Large intestine (tissue), 3 donors: ENCODE results near the gene IFT122. TPM values are rescaled to one million over a fixed set of nuclear protein-coding genes. Genes with fewer than 3 reads are reported as not detected.

ENCODE experiments used
- DNase-seq, 2 donors: peaks; one replicate each; pipeline versions ENCODE4 v3.0.0 to v3.0.0-alpha.2; 2013
- H3K27ac ChIP-seq: one replicate; pipeline ENCODE4 v1.5.1; 2013; ENCODE audit warnings: low read length
- H3K27me3 ChIP-seq: 2 replicates; pipeline ENCODE4 v1.6.1; 2013; ENCODE audit warnings: low read length; ENCODE audit not compliant: control insufficient read depth, insufficient read depth
- H3K36me3 ChIP-seq: 2 replicates; pipeline ENCODE4 v1.6.1; 2013; ENCODE audit warnings: low read length; ENCODE audit not compliant: control insufficient read depth, insufficient read depth
- H3K4me1 ChIP-seq: one replicate; pipeline ENCODE4 v1.6.1; 2013; ENCODE audit warnings: low read length; ENCODE audit not compliant: control insufficient read depth, insufficient read depth
- H3K4me3 ChIP-seq: one replicate; pipeline ENCODE4 v1.5.1; 2013; ENCODE audit warnings: low read length
- H3K9me3 ChIP-seq: one replicate; pipeline ENCODE4 v1.6.1; 2013; ENCODE audit warnings: mild to moderate bottlenecking, low read depth, low read length, moderate library complexity; ENCODE audit not compliant: control insufficient read depth
- WGBS: methylation state at CpG from one replicate; pipeline ENCODE4 v1.1.5; 2013; ENCODE audit warnings: low lambda C conversion rate; ENCODE audit not compliant: insufficient coverage; 5-methylcytosine and 5-hydroxymethylcytosine counted together
- polyA plus RNA-seq: library from polyadenylated mRNA; unstranded; fragments of 120-200 nt; gene quantifications from one replicate; pipeline ENCODE4 v1.2.1, GENCODE V29; 2013

Gene IFT122
- polyA plus RNA-seq, 1 donor = 39.4 TPM

DNA sequence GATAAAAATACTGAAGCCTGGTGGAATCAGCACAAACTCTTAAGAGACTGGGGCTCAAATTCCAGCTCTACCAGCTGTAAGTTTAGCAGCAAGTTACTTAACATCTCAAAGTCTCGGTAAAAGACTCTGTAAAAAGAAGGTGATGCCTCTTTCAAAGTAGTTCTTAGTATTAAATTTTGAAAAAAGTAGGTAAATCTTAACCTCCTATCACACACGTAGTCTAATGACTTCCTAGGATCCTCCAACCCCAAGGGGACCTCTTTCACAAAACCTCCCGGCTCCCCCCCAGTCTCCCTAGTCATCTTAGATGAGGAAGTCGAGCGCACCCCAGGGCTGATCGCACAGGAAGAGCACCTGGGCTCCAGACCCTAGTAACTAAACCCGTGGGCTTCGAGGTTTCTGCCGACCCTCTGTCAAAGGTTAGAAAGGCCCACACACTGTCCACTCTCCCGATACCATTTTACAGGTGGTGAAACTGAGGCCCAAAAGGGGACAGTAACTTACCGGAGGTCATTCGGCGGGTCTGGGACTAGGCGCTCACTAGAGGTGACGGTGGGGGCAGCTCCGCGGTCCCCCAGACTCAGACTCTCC, 703 bp upstream of the IFT122 start:
- Histone ChIP-seq H3K36me3 (peaks cover 19% of the 10 kb centered on the region), H3K27ac (peak overlapping the region; percentile 91), H3K4me1 (peaks cover 11% of the 10 kb centered on the region), H3K27me3 (no peaks in the 10 kb centered on the region), H3K4me3 (peak overlapping the region; percentile 98), H3K9me3 (no peaks in the 10 kb centered on the region)
- DNase-seq = no peak
- no CpG with 5 or more reads among the region's 17 CpGs for WGBS

DNA sequence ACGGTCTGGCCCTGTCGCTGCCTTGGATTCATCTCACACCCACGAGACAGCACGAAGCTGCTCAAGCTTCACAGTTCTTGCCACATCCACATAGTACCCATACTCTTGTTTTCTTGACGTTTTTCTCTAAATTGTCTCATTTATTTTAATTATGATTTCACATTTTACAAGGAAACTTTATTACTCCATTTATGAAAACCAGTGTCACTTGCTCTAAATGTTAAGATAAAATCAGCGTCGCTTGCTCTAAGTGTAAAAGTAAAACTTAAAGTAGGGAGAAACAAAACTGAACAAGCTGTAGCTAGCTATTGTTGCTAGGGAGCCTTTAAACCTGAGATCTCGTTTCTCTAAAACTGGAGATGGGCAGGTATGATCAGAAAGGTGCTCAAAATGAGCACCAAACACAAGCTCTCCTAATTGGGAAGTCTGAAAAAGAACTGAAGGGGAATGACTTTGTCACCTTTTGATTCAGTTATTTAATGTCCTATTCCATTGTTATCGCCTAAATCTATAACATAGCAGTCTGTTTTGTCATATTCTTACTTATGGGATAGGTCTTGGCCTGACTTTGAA, 680 bp downstream of the IFT122 start:
- H3K27me3 ChIP-seq = no peaks in the 10 kb centered on the region
- WGBS = 0% methylated on average over 2 of the region's 9 CpGs
- no peak for DNase-seq
- H3K36me3 ChIP-seq = peaks cover 19% of the 10 kb centered on the region
- H3K27ac ChIP-seq = peak overlapping the region; percentile 83
- H3K4me3 ChIP-seq = peak overlapping the region; percentile 98
- peaks cover 11% of the 10 kb centered on the region for H3K4me1 ChIP-seq
- H3K9me3 ChIP-seq = no peaks in the 10 kb centered on the region

- H3K27ac ChIP-seq = peak overlapping the region; percentile 83
- H3K9me3 ChIP-seq = no peaks in the 10 kb centered on the region
- peaks cover 16% of the 10 kb centered on the region for H3K36me3 ChIP-seq
- peak overlapping the region; percentile 98 for H3K4me3 ChIP-seq
- H3K4me1 ChIP-seq = peaks cover 11% of the 10 kb centered on the region
- no peaks in the 10 kb centered on the region for H3K27me3 ChIP-seq
- no CpG with 5 or more reads among the region's 9 CpGs for WGBS
- DNase-seq = no peak
Observed at GRCh38 chr3:129441215-129441614, 1.2 kb downstream of the IFT122 start.

GRCh38 chr3:129441782-129442181, 1.8 kb downstream of the IFT122 start:
- no CpG with 5 or more reads among the region's 4 CpGs for WGBS
- H3K4me3 ChIP-seq = no peak overlapping the region
- H3K9me3 ChIP-seq = no peaks in the 10 kb centered on the region
- H3K36me3 ChIP-seq = peaks cover 10% of the 10 kb centered on the region
- H3K27ac ChIP-seq = no peak overlapping the region
- no peaks in the 10 kb centered on the region for H3K27me3 ChIP-seq
- H3K4me1 ChIP-seq = peaks cover 11% of the 10 kb centered on the region
- DNase-seq = no peak

DNA sequence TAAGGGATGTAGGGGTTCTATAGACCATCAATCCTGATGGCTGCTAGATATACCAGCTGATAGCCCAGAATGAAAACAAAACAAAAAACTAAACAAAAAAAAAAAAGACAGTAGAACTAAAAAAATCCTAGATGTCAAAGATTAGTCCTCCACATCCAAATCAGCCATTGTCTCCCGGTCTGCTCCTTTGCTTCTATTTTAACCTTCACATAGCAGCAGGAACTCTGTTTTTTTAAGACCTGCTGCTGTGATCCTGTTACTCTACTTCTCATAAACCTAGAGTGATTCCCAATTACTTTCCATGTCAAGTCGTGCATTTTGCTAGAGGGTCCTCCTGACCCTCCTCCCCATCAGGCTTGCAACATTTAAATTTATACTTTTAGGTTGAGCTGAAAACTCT, 2.5 kb downstream of the IFT122 start:
- Histone ChIP-seq H3K36me3 (peaks cover 5% of the 10 kb centered on the region), H3K4me1 (peaks cover 11% of the 10 kb centered on the region), H3K4me3 (no peak overlapping the region), H3K27me3 (no peaks in the 10 kb centered on the region), H3K9me3 (no peaks in the 10 kb centered on the region), H3K27ac (no peak overlapping the region)
- 80% methylated on average over 1 of the region's 2 CpGs for WGBS
- DNase-seq = no peak

DNA sequence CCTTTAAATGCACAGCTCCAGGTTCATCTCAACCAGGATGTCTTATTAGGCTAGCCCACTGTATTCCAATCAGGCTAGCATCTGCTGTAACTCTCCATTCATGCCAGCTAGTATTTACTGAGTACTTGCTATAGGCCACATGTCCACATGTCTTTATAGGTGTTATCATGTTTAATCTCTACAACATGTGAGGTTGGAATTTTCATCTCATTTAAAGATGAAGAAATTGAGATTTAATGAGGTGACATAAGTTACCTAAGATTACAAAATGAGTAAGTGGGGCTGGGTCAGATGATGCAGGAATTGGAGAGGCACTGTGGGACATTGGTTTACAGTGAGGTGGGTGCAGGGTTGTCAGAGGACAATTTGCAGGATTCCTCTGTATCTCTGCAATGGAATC, 2.9 kb downstream of the IFT122 start:
- no peaks in the 10 kb centered on the region for H3K9me3 ChIP-seq
- no peak overlapping the region for H3K4me3 ChIP-seq
- no peaks in the 10 kb centered on the region for H3K27me3 ChIP-seq
- H3K36me3 ChIP-seq = peaks cover under 1% of the 10 kb centered on the region
- H3K27ac ChIP-seq = no peak overlapping the region
- H3K4me1 ChIP-seq = peaks cover 11% of the 10 kb centered on the region
- DNase-seq = no peak

GRCh38 chr3:129445471-129445870, 5.4 kb downstream of the IFT122 start:
- Histone ChIP-seq H3K27me3 (no peaks in the 10 kb centered on the region), H3K4me1 (peaks cover 11% of the 10 kb centered on the region), H3K27ac (no peak overlapping the region), H3K36me3 (no peaks in the 10 kb centered on the region), H3K4me3 (no peak overlapping the region), H3K9me3 (no peaks in the 10 kb centered on the region)
- DNase-seq = no peak
- no CpG with 5 or more reads among the region's 3 CpGs for WGBS

DNA sequence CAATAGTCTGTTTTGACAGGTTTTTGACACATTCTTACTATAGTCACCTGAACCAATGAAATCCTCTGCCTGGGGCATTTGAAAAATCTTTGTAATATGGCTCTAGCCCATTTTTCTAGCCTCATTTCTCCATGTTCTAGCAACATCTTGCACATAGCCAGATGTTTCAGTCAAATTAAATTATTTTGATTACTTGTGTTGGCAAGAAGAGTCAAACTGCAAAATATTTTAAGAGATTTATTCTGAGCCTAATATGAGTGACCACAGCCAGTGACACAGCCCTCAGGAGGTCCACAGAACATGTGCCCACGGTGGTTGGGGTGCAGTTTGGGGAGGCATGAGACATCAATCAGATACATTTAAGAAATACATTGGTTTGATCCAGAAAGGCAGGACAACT, 6.9 kb downstream of the IFT122 start:
- H3K27me3 ChIP-seq = no peaks in the 10 kb centered on the region
- DNase-seq = no peak
- no peak overlapping the region for H3K4me3 ChIP-seq
- peaks cover under 1% of the 10 kb centered on the region for H3K36me3 ChIP-seq
- no CpG with 5 or more reads among the region's 1 CpG for WGBS
- no peaks in the 10 kb centered on the region for H3K9me3 ChIP-seq
- H3K27ac ChIP-seq = no peak overlapping the region
- H3K4me1 ChIP-seq = peaks cover under 1% of the 10 kb centered on the region

GRCh38 chr3:129448186-129448895, 8.3 kb downstream of the IFT122 start:
- Histone ChIP-seq H3K36me3 (peaks cover 13% of the 10 kb centered on the region), H3K9me3 (no peaks in the 10 kb centered on the region), H3K4me3 (no peak overlapping the region), H3K27ac (no peak overlapping the region), H3K27me3 (no peaks in the 10 kb centered on the region), H3K4me1 (no peaks in the 10 kb centered on the region)
- no peak for DNase-seq
- WGBS = 90% methylated on average over 2 of the region's 18 CpGs

DNA sequence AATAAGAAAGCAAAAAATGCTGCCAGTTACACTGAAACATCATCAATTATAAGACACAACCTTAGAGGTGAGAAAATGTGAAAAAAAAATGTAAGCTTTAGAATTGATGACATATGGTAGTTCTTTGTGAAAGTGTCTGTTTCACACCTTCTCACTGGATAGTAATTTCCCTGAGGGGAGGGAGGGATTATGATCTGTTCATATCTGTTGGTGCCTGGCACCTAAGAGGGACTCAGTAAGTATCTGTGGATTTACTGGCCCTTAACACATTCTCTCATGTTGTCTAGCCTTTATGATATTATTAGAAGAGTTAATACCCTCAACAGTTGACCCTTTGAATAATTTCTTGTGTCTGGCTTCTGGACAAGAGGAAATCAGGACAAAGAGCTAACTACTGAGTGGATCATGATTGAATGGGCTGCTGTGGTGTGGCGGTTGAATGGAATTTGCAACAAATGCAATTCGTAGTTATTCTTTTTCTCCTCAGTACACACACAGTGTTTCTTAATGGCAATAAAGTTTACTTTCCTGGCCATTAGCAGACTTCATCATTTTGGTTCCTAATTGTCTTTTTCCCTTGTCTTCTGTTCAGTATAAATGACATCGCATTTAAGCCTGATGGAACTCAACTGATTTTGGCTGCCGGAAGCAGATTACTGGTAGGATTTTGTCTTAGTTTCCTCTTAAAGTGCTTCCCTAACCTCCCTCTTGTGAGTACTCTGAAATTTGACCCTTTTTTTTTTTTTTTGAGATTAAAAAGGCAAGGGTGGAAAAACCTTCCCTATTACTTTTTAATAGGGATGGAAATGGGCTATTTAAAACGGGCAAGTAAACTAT, 9.5 kb downstream of the IFT122 start:
- Histone ChIP-seq H3K27ac (no peak overlapping the region), H3K36me3 (peaks cover 17% of the 10 kb centered on the region), H3K27me3 (no peaks in the 10 kb centered on the region), H3K9me3 (no peaks in the 10 kb centered on the region), H3K4me3 (no peak overlapping the region), H3K4me1 (no peaks in the 10 kb centered on the region)
- 79% methylated on average over 3 of the region's 5 CpGs for WGBS
- no peak for DNase-seq
